ENCODE data around the gene CAPZA1.

DNA sequence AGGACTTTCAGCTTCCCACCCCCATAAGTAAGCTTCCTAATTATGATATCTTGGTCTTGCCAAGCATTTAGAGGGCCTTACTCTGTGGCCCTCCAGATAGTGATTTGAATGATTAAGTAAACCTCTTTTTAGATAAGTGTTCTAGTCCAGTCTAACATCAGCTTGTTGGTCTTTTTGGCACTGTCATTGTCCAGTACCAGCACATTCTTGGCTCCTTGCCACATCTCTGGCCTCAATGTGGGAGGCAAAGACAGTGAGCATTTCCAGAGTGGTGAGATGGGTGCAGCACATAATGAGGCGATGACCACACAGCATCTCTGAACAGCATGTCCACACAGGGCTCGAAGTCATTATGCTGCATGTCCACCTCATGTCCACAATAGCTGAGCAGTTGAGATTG, 6.1 kb downstream of the CAPZA1 start:
- TF ChIP-seq CTCF (IDR thresholded peaks at IDR 0.05) = no peak
- TF ChIP-seq POLR2A (IDR thresholded peaks at IDR 0.05) = no peak
